Fibroblast of lung (primary cell): ENCODE results near the gene LSM14B.

Experiments
- CTCF ChIP-seq, 2 donors: IDR thresholded peaks in 1 of 2; conservative IDR thresholded peaks in 1 of 2; 1 replicate in 1 of 2; 2 replicates in 1 of 2; pipeline ENCODE4 v1.5.1; 2011 to 2012; ENCODE audit warnings: low read length in 2 of 2, control low read depth in 1 of 2, inconsistent platforms in 1 of 2, low read depth in 1 of 2, mild to moderate bottlenecking in 1 of 2
- EZH2 ChIP-seq: IDR thresholded peaks from 2 replicates; pipeline ENCODE4 v1.5.1; 2012; ENCODE audit warnings: low read length, control low read depth, mild to moderate bottlenecking; ENCODE audit errors: missing control alignments

- TF ChIP-seq EZH2: no peak
- no peak for TF ChIP-seq CTCF (conservative IDR thresholded peaks at IDR 0.05 in 1 of 2, IDR thresholded peaks at IDR 0.05 in 1 of 2; ENCODE audit: low read depth in 1 of 2, low read length in 2 of 2)
Observed at GRCh38 chr20:62146019-62146755, 23.9 kb downstream of the LSM14B start.
